ENCODE measurements around the gene EBF3.
A peak's percentile ranks its signal among the peaks of the same experiment; 100 is the strongest.

- TF ChIP-seq POLR2A (IDR thresholded peaks at IDR 0.05) (no peak), EP300 (IDR thresholded peaks at IDR 0.05) (no peak), CTCF (IDR thresholded peaks at IDR 0.05) (peak; percentile 42 to 72), POLR2AphosphoS5 (IDR thresholded peaks at IDR 0.05) (no peak)
These were observed 7.5 kb upstream of the EBF3 start for GRCh38 chr10:129971381-129972144.

Measured in suprapubic skin (tissue), 4 donors.